Measurements from ENCODE around the gene PTPRM. TPM values are rescaled to one million over a fixed set of nuclear protein-coding genes. Genes with fewer than 3 reads are reported as not detected.

Gene PTPRM
- total and polyA plus RNA-seq, 5 donors from 2014 or later, result 1.1 to 4.6 (median 3.6) TPM

DNA sequence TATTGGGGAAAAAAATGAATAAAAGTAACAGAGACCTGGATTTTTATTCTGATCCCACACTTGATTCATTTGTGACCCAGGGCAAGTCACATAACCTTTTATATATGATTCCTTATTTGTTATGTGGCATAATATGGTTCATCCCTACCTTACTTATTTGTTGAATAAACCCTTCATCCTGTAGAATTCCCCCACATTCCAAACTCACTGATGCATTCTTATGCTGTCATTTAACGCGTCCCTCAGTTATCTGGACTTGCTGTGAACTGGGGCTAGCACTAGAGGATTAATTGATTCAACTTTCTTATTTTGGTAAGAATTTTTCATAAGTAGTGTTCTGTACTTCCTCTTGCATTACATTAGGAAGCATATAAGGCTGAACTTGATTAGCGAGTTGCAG lies 657.5 kb downstream of the PTPRM start:
- H3K36me3 Mint-ChIP-seq, result no peaks in the 10 kb centered on the region
- ATAC-seq (ENCODE audit: low read depth in 2 of 2), result no peak
- DNase-seq, result no peak
- no peak overlapping the region for H3K4me3 ChIP-seq (ENCODE audit: low read depth, low read length)
- H3K27me3 ChIP-seq (ENCODE audit: control insufficient read depth, insufficient read depth, low read length), result no peaks in the 10 kb centered on the region
- H3K36me3 ChIP-seq (ENCODE audit: control insufficient read depth, insufficient read depth, low read length), result no peaks in the 10 kb centered on the region
- H3K27ac ChIP-seq (ENCODE audit: insufficient read depth, low read length, poor library complexity, severe bottlenecking), result no peak overlapping the region
- no peaks in the 10 kb centered on the region for H3K27me3 Mint-ChIP-seq
- H3K4me3 Mint-ChIP-seq, result no peak overlapping the region
- no peaks in the 10 kb centered on the region for H3K4me1 ChIP-seq (ENCODE audit: control insufficient read depth, insufficient read depth, low read length, poor library complexity, severe bottlenecking)
- H3K4me1 Mint-ChIP-seq, result no peaks in the 10 kb centered on the region
- H3K27ac Mint-ChIP-seq, result no peak overlapping the region
- H3K9me3 Mint-ChIP-seq, result peaks cover 0 to 2% (median 0%) of the 10 kb centered on the region in 7 donors
- no peaks in the 10 kb centered on the region for H3K9me3 ChIP-seq (ENCODE audit: control insufficient read depth in 2 of 2, low read length in 2 of 2)

DNA sequence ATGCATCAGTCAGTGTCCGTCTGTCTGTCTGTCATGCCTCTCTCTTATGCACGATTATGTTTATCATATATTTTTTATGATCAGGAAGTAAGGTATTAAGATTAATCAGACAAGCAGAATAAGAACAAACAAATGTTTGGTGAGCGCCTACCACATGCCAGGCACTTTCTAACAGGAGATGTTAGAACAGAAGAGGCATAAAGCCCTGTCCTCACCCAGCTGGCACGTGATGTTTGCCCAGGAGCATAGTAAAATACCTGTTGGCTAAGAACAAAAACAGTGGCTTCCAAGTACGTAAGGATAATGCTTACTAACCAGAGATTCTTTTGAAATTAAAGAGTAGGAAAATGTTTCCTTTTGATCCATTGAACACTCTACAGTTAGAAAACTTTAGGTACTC lies 661.9 kb downstream of the PTPRM start:
- Mint-ChIP-seq H3K27me3 (no peaks in the 10 kb centered on the region), H3K4me3 (no peak overlapping the region), H3K27ac (no peak overlapping the region), H3K9me3 (peaks cover 0 to 7% (median 0%) of the 10 kb centered on the region in 7 donors), H3K4me1 (no peaks in the 10 kb centered on the region), H3K36me3 (no peaks in the 10 kb centered on the region)
- Histone ChIP-seq H3K27me3 (ENCODE audit: control insufficient read depth, insufficient read depth, low read length) (no peaks in the 10 kb centered on the region), H3K4me1 (ENCODE audit: control insufficient read depth, insufficient read depth, low read length, poor library complexity, severe bottlenecking) (no peaks in the 10 kb centered on the region), H3K9me3 (ENCODE audit: control insufficient read depth in 2 of 2, low read length in 2 of 2) (no peaks in the 10 kb centered on the region), H3K27ac (ENCODE audit: insufficient read depth, low read length, poor library complexity, severe bottlenecking) (no peak overlapping the region), H3K36me3 (ENCODE audit: control insufficient read depth, insufficient read depth, low read length) (no peaks in the 10 kb centered on the region), H3K4me3 (ENCODE audit: low read depth, low read length) (no peak overlapping the region)
- DNase-seq, result no peak
- no peak for ATAC-seq (ENCODE audit: low read depth in 2 of 2)

DNA sequence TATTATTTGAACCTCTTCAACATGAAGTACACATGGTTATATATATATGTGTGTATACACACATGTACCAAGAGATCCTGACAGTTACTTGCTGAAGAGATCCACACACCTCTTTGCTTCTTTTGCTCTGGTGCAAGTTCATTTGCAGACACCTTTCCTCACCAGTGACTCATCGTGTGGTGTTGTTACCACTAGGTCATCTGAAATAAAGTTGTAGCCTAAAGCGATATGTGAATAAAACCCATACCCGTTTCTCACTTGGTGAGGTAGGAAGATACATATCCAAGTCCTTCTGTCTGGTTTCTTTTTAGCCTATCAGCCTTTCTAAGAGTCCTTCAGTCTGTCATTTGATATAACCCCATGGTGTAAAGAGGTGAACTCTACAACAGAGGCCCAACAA lies 662.7 kb downstream of the PTPRM start:
- H3K27ac Mint-ChIP-seq, result no peak overlapping the region
- H3K4me1 Mint-ChIP-seq, result no peaks in the 10 kb centered on the region
- no peak overlapping the region for H3K4me3 Mint-ChIP-seq
- H3K27me3 Mint-ChIP-seq, result no peaks in the 10 kb centered on the region
- Histone ChIP-seq H3K36me3 (ENCODE audit: control insufficient read depth, insufficient read depth, low read length) (no peaks in the 10 kb centered on the region), H3K4me1 (ENCODE audit: control insufficient read depth, insufficient read depth, low read length, poor library complexity, severe bottlenecking) (no peaks in the 10 kb centered on the region), H3K27me3 (ENCODE audit: control insufficient read depth, insufficient read depth, low read length) (no peaks in the 10 kb centered on the region), H3K27ac (ENCODE audit: insufficient read depth, low read length, poor library complexity, severe bottlenecking) (no peak overlapping the region), H3K4me3 (ENCODE audit: low read depth, low read length) (no peak overlapping the region), H3K9me3 (ENCODE audit: control insufficient read depth in 2 of 2, low read length in 2 of 2) (no peaks in the 10 kb centered on the region)
- DNase-seq (no peak), ATAC-seq (ENCODE audit: low read depth in 2 of 2) (no peak)
- no peaks in the 10 kb centered on the region for H3K36me3 Mint-ChIP-seq
- H3K9me3 Mint-ChIP-seq, result peaks cover 0 to 7% (median 0%) of the 10 kb centered on the region in 7 donors

DNA sequence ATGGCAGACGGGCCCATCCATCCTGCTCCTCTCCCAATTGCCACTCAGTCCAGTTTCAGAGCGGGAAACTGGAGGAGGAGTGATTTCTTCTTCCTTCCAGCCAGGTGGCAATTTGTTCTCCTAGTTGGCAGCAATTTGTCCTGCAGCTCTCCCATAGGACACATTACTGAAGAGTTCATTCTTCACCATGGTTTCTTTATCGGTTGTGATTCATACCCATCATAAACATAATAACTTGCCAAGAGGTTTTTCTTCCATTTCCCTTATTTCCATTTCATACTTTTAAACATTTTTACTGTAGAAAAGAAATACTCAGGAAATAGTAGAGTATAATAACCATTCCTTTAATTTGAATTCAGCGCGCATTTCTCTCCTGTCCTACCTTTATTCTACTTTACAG lies 664.2 kb downstream of the PTPRM start:
- no peak for ATAC-seq (ENCODE audit: low read depth in 2 of 2)
- H3K9me3 ChIP-seq (ENCODE audit: control insufficient read depth in 2 of 2, low read length in 2 of 2), result no peaks in the 10 kb centered on the region
- H3K27me3 Mint-ChIP-seq, result no peaks in the 10 kb centered on the region
- H3K27ac ChIP-seq (ENCODE audit: insufficient read depth, low read length, poor library complexity, severe bottlenecking), result no peak overlapping the region
- H3K4me3 Mint-ChIP-seq, result no peak overlapping the region
- H3K4me1 ChIP-seq (ENCODE audit: control insufficient read depth, insufficient read depth, low read length, poor library complexity, severe bottlenecking), result no peaks in the 10 kb centered on the region
- no peaks in the 10 kb centered on the region for H3K36me3 ChIP-seq (ENCODE audit: control insufficient read depth, insufficient read depth, low read length)
- H3K9me3 Mint-ChIP-seq, result peaks cover 0 to 7% (median 0%) of the 10 kb centered on the region in 7 donors
- H3K4me1 Mint-ChIP-seq, result no peaks in the 10 kb centered on the region
- H3K27ac Mint-ChIP-seq, result no peak overlapping the region
- no peaks in the 10 kb centered on the region for H3K27me3 ChIP-seq (ENCODE audit: control insufficient read depth, insufficient read depth, low read length)
- H3K4me3 ChIP-seq (ENCODE audit: low read depth, low read length), result no peak overlapping the region
- no peak for DNase-seq
- H3K36me3 Mint-ChIP-seq, result no peaks in the 10 kb centered on the region

DNA sequence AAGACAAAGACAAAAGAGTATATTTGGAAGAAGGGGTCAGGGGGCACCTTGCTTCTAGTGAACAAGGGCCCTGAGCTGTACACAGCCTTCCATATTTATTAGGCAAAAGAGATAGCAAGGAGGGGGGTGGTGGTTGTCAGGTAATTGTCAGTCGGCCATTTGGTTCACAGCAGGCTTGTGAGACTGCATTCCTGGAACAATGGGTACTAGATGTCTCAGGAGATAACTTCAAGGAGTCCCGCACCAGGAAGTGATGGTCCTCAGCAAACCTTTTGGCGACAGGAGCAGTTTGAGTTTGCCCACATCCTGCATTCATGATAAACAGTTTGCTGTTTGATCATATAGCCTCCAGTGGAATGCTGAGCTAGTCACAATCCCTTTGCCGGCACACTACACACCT lies 665.7 kb downstream of the PTPRM start:
- DNase-seq, result no peak
- Mint-ChIP-seq H3K4me3 (no peak overlapping the region), H3K4me1 (no peaks in the 10 kb centered on the region), H3K9me3 (peaks cover 0 to 7% (median 0%) of the 10 kb centered on the region in 7 donors), H3K36me3 (no peaks in the 10 kb centered on the region), H3K27ac (no peak overlapping the region), H3K27me3 (no peaks in the 10 kb centered on the region)
- Histone ChIP-seq H3K4me3 (ENCODE audit: low read depth, low read length) (no peak overlapping the region), H3K9me3 (ENCODE audit: control insufficient read depth in 2 of 2, low read length in 2 of 2) (no peaks in the 10 kb centered on the region), H3K36me3 (ENCODE audit: control insufficient read depth, insufficient read depth, low read length) (no peaks in the 10 kb centered on the region), H3K27ac (ENCODE audit: insufficient read depth, low read length, poor library complexity, severe bottlenecking) (no peak overlapping the region), H3K27me3 (ENCODE audit: control insufficient read depth, insufficient read depth, low read length) (no peaks in the 10 kb centered on the region), H3K4me1 (ENCODE audit: control insufficient read depth, insufficient read depth, low read length, poor library complexity, severe bottlenecking) (no peaks in the 10 kb centered on the region)
- ATAC-seq (ENCODE audit: low read depth in 2 of 2), result no peak

DNA sequence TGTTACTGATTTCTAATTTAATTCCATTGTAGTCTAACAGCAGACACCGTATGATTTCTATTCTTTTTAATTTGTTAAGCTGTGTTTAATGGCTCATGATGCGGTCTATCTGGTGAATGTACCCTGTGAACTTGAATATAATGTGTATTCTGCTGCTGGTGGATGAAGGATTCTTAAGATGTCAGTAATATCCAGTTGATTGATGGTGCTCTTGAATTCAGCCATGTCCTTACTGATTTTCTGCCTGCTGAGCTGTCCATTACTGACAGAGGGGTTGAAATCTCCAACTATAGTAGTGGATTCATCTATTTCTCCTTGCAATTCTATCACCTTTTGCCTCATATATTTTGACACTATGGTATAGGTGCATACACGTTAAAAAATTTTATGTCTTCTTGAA lies 668.8 kb downstream of the PTPRM start:
- Histone ChIP-seq H3K4me3 (ENCODE audit: low read depth, low read length) (no peak overlapping the region), H3K36me3 (ENCODE audit: control insufficient read depth, insufficient read depth, low read length) (no peaks in the 10 kb centered on the region), H3K9me3 (ENCODE audit: control insufficient read depth in 2 of 2, low read length in 2 of 2) (no peaks in the 10 kb centered on the region), H3K27ac (ENCODE audit: insufficient read depth, low read length, poor library complexity, severe bottlenecking) (no peak overlapping the region), H3K4me1 (ENCODE audit: control insufficient read depth, insufficient read depth, low read length, poor library complexity, severe bottlenecking) (no peaks in the 10 kb centered on the region), H3K27me3 (ENCODE audit: control insufficient read depth, insufficient read depth, low read length) (no peaks in the 10 kb centered on the region)
- no peaks in the 10 kb centered on the region for H3K27me3 Mint-ChIP-seq
- no peaks in the 10 kb centered on the region for H3K4me1 Mint-ChIP-seq
- no peak overlapping the region for H3K4me3 Mint-ChIP-seq
- ATAC-seq (ENCODE audit: low read depth in 2 of 2) (no peak), DNase-seq (no peak)
- H3K27ac Mint-ChIP-seq, result no peak overlapping the region
- no peaks in the 10 kb centered on the region for H3K36me3 Mint-ChIP-seq
- H3K9me3 Mint-ChIP-seq, result peaks cover 0 to 7% (median 0%) of the 10 kb centered on the region in 7 donors

DNA sequence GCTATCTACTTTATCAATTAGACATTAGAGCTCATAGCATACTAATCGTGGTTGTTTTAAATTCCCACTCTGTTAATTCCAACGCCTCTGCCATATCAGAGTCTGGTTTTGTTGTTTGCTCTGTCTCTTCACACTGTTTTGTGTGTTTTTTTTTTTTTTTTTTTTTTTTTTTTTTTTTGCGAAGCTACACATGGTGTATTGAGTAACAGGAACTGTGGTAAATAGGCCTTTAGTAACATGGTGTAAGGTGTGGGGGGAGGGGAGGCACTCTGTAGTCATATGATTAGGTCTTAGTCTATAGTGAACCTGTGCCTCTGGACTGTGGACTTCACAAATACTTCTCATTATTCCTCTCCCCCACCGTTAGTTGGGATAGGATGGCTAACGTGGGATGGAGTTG lies 671.4 kb downstream of the PTPRM start:
- Histone ChIP-seq H3K27ac (ENCODE audit: insufficient read depth, low read length, poor library complexity, severe bottlenecking) (no peak overlapping the region), H3K4me3 (ENCODE audit: low read depth, low read length) (no peak overlapping the region), H3K36me3 (ENCODE audit: control insufficient read depth, insufficient read depth, low read length) (no peaks in the 10 kb centered on the region), H3K9me3 (ENCODE audit: control insufficient read depth in 2 of 2, low read length in 2 of 2) (no peaks in the 10 kb centered on the region), H3K4me1 (ENCODE audit: control insufficient read depth, insufficient read depth, low read length, poor library complexity, severe bottlenecking) (no peaks in the 10 kb centered on the region), H3K27me3 (ENCODE audit: control insufficient read depth, insufficient read depth, low read length) (no peaks in the 10 kb centered on the region)
- H3K9me3 Mint-ChIP-seq, result peaks cover 0 to 1% (median 0%) of the 10 kb centered on the region in 7 donors
- no peak for DNase-seq
- H3K27ac Mint-ChIP-seq, result no peak overlapping the region
- H3K36me3 Mint-ChIP-seq, result no peaks in the 10 kb centered on the region
- no peak for ATAC-seq (ENCODE audit: low read depth in 2 of 2)
- H3K4me3 Mint-ChIP-seq, result no peak overlapping the region
- H3K27me3 Mint-ChIP-seq, result no peaks in the 10 kb centered on the region
- H3K4me1 Mint-ChIP-seq, result no peaks in the 10 kb centered on the region

DNA sequence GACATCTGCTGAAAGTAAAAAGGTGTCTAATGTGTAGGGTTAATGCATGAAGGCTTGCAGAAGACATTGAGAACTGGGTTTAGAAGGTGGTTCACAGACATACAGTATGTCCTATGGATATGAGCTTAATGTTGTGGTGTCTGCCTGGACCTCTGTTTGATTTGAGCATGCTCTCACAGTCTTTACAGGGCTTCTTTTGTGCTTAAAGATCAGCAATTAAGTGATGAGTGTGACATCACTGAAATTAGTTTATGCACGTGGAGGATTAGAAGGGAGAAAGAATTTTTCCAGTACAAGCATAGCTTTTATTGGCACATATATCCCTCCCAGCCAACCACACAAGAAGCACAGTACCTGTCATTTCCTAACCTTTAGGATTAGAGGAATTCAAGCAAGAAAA lies 674.6 kb downstream of the PTPRM start:
- H3K36me3 Mint-ChIP-seq, result no peaks in the 10 kb centered on the region
- H3K27me3 Mint-ChIP-seq, result no peaks in the 10 kb centered on the region
- no peaks in the 10 kb centered on the region for H3K4me1 ChIP-seq (ENCODE audit: control insufficient read depth, insufficient read depth, low read length, poor library complexity, severe bottlenecking)
- H3K9me3 Mint-ChIP-seq, result no peaks in the 10 kb centered on the region
- DNase-seq, result no peak
- no peak overlapping the region for H3K4me3 Mint-ChIP-seq
- no peak overlapping the region for H3K4me3 ChIP-seq (ENCODE audit: low read depth, low read length)
- H3K27ac Mint-ChIP-seq, result no peak overlapping the region
- no peaks in the 10 kb centered on the region for H3K9me3 ChIP-seq (ENCODE audit: control insufficient read depth in 2 of 2, low read length in 2 of 2)
- no peaks in the 10 kb centered on the region for H3K36me3 ChIP-seq (ENCODE audit: control insufficient read depth, insufficient read depth, low read length)
- ATAC-seq (ENCODE audit: low read depth in 2 of 2), result no peak
- H3K4me1 Mint-ChIP-seq, result no peaks in the 10 kb centered on the region
- H3K27me3 ChIP-seq (ENCODE audit: control insufficient read depth, insufficient read depth, low read length), result no peaks in the 10 kb centered on the region
- no peak overlapping the region for H3K27ac ChIP-seq (ENCODE audit: insufficient read depth, low read length, poor library complexity, severe bottlenecking)
